Measurements from ENCODE around the gene DTX3L. TPM values are rescaled to one million over a fixed set of nuclear protein-coding genes. Genes with fewer than 3 reads are reported as not detected.

The DTX3L gene
- total RNA-seq, 1 experiment from 2014 or later, result 17.3 TPM

- Histone ChIP-seq H3K4me3 (ENCODE audit: low read depth, low read length) (no peak overlapping the region), H3K36me3 (ENCODE audit: control insufficient read depth, insufficient read depth, low read length) (no peaks in the 10 kb centered on the region), H3K27me3 (replicated peaks; ENCODE audit: control insufficient read depth, insufficient read depth, low read length) (no peaks in the 10 kb centered on the region; the same call in 1 of the 2 replicates), H3K4me1 (no peaks in the 10 kb centered on the region), H3K9me3 (no peaks in the 10 kb centered on the region)
- Mint-ChIP-seq H3K27ac (ENCODE audit: unreplicated experiment) (no peak overlapping the region), H3K27me3 (ENCODE audit: insufficient read depth, unreplicated experiment) (no peaks in the 10 kb centered on the region), H3K4me1 (ENCODE audit: low read depth, unreplicated experiment) (no peaks in the 10 kb centered on the region), H3K36me3 (ENCODE audit: insufficient read depth, unreplicated experiment) (no peaks in the 10 kb centered on the region), H3K4me3 (ENCODE audit: unreplicated experiment) (no peak overlapping the region), H3K9me3 (ENCODE audit: unreplicated experiment) (no peaks in the 10 kb centered on the region)
- intact Hi-C loops (cut with micrococcal nuclease; ENCODE audit: unreplicated experiment), result no loop called here
- no peak for TF ChIP-seq CTCF (IDR thresholded peaks at IDR 0.05; ENCODE audit: insufficient read depth in 1 of 2, low read depth in 1 of 2, low read length in 1 of 2, severe bottlenecking in 1 of 2, unreplicated experiment in 1 of 2)
- POLR2A ChIA-PET, result no interaction called here
- CTCF ChIA-PET, result no interaction called here
- no peak for DNase-seq
- no TSS peak for BruUV-seq (replicated peaks)
Observed at GRCh38 chr3:122606330-122606729, 42.2 kb downstream of the DTX3L start.

GRCh38 chr3:122608916-122609315, 44.8 kb downstream of the DTX3L start:
- H3K27me3 Mint-ChIP-seq (ENCODE audit: insufficient read depth, unreplicated experiment), result no peaks in the 10 kb centered on the region
- H3K27ac Mint-ChIP-seq (ENCODE audit: unreplicated experiment), result no peak overlapping the region
- intact Hi-C loops (cut with micrococcal nuclease; ENCODE audit: unreplicated experiment), result no loop called here
- Histone ChIP-seq H3K4me3 (ENCODE audit: low read depth, low read length) (no peak overlapping the region), H3K9me3 (no peaks in the 10 kb centered on the region), H3K27me3 (replicated peaks; ENCODE audit: control insufficient read depth, insufficient read depth, low read length) (no peaks in the 10 kb centered on the region), H3K36me3 (ENCODE audit: control insufficient read depth, insufficient read depth, low read length) (no peaks in the 10 kb centered on the region), H3K4me1 (no peaks in the 10 kb centered on the region)
- no peaks in the 10 kb centered on the region for H3K4me1 Mint-ChIP-seq (ENCODE audit: low read depth, unreplicated experiment)
- TF ChIP-seq CTCF (IDR thresholded peaks at IDR 0.05; ENCODE audit: insufficient read depth in 1 of 2, low read depth in 1 of 2, low read length in 1 of 2, severe bottlenecking in 1 of 2, unreplicated experiment in 1 of 2), result no peak
- CTCF ChIA-PET, result no interaction called here
- DNase-seq, result no peak
- no peaks in the 10 kb centered on the region for H3K36me3 Mint-ChIP-seq (ENCODE audit: insufficient read depth, unreplicated experiment)
- POLR2A ChIA-PET, result no interaction called here
- BruUV-seq (replicated peaks), result no TSS peak
- H3K4me3 Mint-ChIP-seq (ENCODE audit: unreplicated experiment), result no peak overlapping the region
- no peaks in the 10 kb centered on the region for H3K9me3 Mint-ChIP-seq (ENCODE audit: unreplicated experiment)

GRCh38 chr3:122609798-122610559, 45.8 kb downstream of the DTX3L start:
- ChIA-PET POLR2A (no interaction called here), CTCF (no interaction called here)
- Mint-ChIP-seq H3K27ac (ENCODE audit: unreplicated experiment) (no peak overlapping the region), H3K4me3 (ENCODE audit: unreplicated experiment) (no peak overlapping the region), H3K36me3 (ENCODE audit: insufficient read depth, unreplicated experiment) (no peaks in the 10 kb centered on the region), H3K9me3 (ENCODE audit: unreplicated experiment) (no peaks in the 10 kb centered on the region), H3K4me1 (ENCODE audit: low read depth, unreplicated experiment) (no peaks in the 10 kb centered on the region), H3K27me3 (ENCODE audit: insufficient read depth, unreplicated experiment) (no peaks in the 10 kb centered on the region)
- TF ChIP-seq CTCF (IDR thresholded peaks at IDR 0.05; ENCODE audit: insufficient read depth in 1 of 2, low read depth in 1 of 2, low read length in 1 of 2, severe bottlenecking in 1 of 2, unreplicated experiment in 1 of 2), result no peak
- Histone ChIP-seq H3K27me3 (replicated peaks; ENCODE audit: control insufficient read depth, insufficient read depth, low read length) (no peaks in the 10 kb centered on the region), H3K4me1 (no peaks in the 10 kb centered on the region), H3K4me3 (ENCODE audit: low read depth, low read length) (no peak overlapping the region), H3K9me3 (no peaks in the 10 kb centered on the region), H3K36me3 (ENCODE audit: control insufficient read depth, insufficient read depth, low read length) (no peaks in the 10 kb centered on the region)
- BruUV-seq (replicated peaks), result no TSS peak
- DNase-seq, result no peak
- intact Hi-C loops (cut with micrococcal nuclease; ENCODE audit: unreplicated experiment), result no loop called here

Data from Caco-2 (cell line).